GM19468 (cell line): Measurements from ENCODE around the gene SCN5A.

Source experiments
- ATAC-seq: cut with Tn5 transposase; IDR thresholded peaks from one replicate; pipeline ENCODE4 v1.9.1; 2021; ENCODE audit warnings: mild to moderate bottlenecking, moderate library complexity, moderate number of reproducible peaks; ENCODE audit not compliant: unreplicated experiment; ENCODE audit errors: extremely low read depth

SCN5A gene

GRCh38 chr3:38649500-38650247, at the start of gene SCN5A:
SCN5A (minus strand) TSS chr3:38649687; CDS start chr3:38633307, 16,380 bp downstream.
- ATAC-seq = no peak

- ATAC-seq = no peak
Measured at GRCh38 chr3:38698760-38699159, 49.3 kb upstream of the SCN5A start.

- no peak for ATAC-seq
Measured at GRCh38 chr3:38698061-38698460, 48.6 kb upstream of the SCN5A start.

GRCh38 chr3:38696034-38696433, 46.5 kb upstream of the SCN5A start:
- no peak for ATAC-seq

- no peak for ATAC-seq
Measured at GRCh38 chr3:38690185-38690584, 40.7 kb upstream of the SCN5A start.

GRCh38 chr3:38689774-38690173, 40.3 kb upstream of the SCN5A start:
- no peak for ATAC-seq

- ATAC-seq = no peak
Measured at GRCh38 chr3:38689346-38689745, 39.9 kb upstream of the SCN5A start.

- ATAC-seq = no peak
Measured at GRCh38 chr3:38687321-38687720, 37.8 kb upstream of the SCN5A start.

GRCh38 chr3:38684546-38684945, 35.1 kb upstream of the SCN5A start:
- ATAC-seq = no peak

- no peak for ATAC-seq
Measured at GRCh38 chr3:38669668-38670067, 20.2 kb upstream of the SCN5A start.

- ATAC-seq = no peak
Measured at GRCh38 chr3:38662544-38662943, 13.1 kb upstream of the SCN5A start.

GRCh38 chr3:38658841-38659240, 9.4 kb upstream of the SCN5A start:
- no peak for ATAC-seq

- no peak for ATAC-seq
Measured at GRCh38 chr3:38657369-38657768, 7.9 kb upstream of the SCN5A start.

GRCh38 chr3:38655708-38656300, 6.3 kb upstream of the SCN5A start:
- no peak for ATAC-seq

GRCh38 chr3:38653685-38654537, 4.4 kb upstream of the SCN5A start:
- ATAC-seq = no peak

GRCh38 chr3:38652934-38653333, 3.4 kb upstream of the SCN5A start:
- no peak for ATAC-seq

GRCh38 chr3:38651153-38651789, 1.8 kb upstream of the SCN5A start:
- peak; percentile 22 for ATAC-seq

- no peak for ATAC-seq
Measured at GRCh38 chr3:38650248-38650951, 913 bp upstream of the SCN5A start.

- ATAC-seq = no peak
Measured at GRCh38 chr3:38648659-38649499, 608 bp downstream of the SCN5A start.
